ENCODE results near the gene SOHLH1.

The SOHLH1 gene, protein sequence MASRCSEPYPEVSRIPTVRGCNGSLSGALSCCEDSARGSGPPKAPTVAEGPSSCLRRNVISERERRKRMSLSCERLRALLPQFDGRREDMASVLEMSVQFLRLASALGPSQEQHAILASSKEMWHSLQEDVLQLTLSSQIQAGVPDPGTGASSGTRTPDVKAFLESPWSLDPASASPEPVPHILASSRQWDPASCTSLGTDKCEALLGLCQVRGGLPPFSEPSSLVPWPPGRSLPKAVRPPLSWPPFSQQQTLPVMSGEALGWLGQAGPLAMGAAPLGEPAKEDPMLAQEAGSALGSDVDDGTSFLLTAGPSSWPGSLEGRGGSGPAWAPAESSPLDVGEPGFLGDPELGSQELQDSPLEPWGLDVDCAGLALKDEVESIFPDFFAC

GRCh38 chr9:135699440-135699839 lies at the start of gene SOHLH1:
SOHLH1 (minus strand) TSS chr9:135699481; CDS start chr9:135699467, 14 bp downstream.
- DNase-seq = no peak

GRCh38 chr9:135748676-135749075 lies 49.4 kb upstream of the SOHLH1 start:
- DNase-seq = no peak

GRCh38 chr9:135747311-135747710 lies 48.0 kb upstream of the SOHLH1 start:
- no peak for DNase-seq

- no peak for DNase-seq
Observed at GRCh38 chr9:135746565-135746964, 47.3 kb upstream of the SOHLH1 start.

- no peak for DNase-seq
Observed at GRCh38 chr9:135745686-135746324, 46.5 kb upstream of the SOHLH1 start.

DNA sequence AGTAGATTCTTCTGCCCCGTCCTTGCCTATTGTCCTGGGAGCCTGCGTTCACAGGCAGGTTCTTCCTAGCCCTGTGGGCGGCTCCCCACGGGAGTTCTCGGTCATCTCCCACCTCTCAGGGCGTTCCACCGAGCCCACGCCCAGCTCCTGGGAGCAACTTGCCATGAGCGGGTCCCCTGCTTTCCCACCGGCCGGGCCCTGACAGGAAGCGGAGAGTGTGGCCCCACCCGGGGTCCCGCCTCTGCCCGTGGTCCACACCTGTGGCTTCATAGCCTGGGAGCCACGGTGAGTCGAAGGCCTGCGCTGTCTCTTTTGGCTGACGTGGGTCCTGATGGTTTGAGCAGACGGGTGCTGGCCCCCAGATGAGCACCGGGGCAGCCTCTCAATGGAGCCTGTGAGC lies 45.9 kb upstream of the SOHLH1 start:
- no peak for DNase-seq

- DNase-seq = no peak
Observed at GRCh38 chr9:135744333-135745070, 45.2 kb upstream of the SOHLH1 start.

DNA sequence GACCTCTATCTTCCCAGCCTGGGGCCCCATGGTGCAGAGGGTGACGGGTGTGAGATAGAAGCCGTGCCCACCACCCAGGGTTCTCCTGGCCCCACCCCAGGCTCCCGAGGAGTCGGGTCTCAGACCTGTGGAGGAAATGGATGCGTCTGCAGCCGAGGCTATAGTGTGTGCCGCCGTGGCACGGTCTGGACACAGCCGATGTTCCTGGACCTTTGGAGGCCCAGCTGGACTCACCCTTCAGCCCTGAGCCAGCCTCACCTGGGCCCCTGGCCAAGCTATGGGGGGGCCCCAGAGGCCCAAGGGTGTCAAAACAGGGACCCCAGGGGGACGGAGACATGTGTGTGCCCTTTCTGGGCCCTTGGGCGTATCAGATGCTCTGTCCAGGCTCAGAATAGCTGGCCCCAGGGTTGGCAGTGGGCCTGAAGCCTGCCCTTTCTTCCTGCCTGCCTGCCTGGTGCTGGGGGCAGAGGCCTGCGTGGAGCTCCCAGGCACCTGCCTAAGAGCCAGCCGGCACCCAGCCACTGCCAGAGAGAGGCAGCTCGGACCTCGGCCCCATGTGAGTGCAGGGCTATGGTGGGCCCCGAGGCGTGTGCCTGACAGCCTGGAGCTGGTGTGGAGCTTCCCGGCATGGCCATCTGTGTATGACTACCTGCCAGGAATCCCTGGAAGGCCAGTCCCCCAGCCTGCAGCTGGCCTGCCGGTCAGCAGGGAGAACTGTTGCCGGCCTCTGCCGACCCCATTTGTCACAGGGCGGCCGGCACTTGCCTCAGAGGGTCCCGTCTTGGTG lies 44.5 kb upstream of the SOHLH1 start:
- DNase-seq = no peak

GRCh38 chr9:135743021-135743420 lies 43.7 kb upstream of the SOHLH1 start:
- no peak for DNase-seq

DNA sequence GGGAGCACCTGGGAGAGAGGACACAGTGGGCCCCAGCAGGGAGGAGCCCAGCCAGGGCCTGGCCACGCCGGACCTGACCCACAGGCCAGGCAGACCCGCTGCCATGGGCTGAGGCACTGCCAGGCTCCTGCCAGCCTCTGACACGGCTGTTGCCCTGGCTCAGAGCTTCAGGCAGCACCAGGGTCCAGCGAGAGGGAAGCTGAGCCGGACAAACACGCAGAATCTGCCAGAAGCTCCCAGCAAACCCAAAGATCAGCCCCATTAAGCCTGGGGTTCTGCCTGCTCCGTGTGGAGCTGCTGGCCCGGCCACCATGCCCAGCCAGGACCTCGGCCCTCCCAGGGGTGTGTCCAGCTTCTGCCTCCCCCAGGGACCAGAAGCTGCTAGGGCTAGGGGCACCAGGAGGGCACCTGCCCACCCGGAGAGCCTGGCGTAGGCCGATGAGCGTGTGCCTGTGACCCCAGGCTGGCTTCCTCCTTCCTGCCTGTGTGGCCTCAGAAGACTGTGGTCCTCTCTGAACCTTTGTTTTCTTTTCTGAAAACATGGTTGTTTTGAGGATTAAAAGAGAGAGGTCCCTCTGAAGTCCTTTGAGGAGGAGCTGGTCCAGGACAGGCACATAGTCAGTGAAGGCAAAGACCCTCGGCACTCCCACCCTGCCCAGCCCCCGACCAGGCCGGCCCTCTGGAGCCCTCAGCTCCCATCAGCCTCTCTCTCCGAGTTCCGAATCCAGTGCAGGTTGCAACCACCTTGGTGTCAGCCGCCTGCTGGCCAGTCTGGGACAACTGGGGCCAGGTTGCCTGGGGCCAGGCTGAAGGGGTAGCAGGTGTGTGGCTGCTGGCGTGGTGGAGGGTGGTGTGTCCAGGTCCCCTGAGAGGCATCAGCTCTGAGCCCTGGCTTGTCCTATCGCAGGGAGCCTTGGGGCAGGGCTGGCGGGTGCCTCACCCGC lies 42.3 kb upstream of the SOHLH1 start:
- no peak for DNase-seq

DNA sequence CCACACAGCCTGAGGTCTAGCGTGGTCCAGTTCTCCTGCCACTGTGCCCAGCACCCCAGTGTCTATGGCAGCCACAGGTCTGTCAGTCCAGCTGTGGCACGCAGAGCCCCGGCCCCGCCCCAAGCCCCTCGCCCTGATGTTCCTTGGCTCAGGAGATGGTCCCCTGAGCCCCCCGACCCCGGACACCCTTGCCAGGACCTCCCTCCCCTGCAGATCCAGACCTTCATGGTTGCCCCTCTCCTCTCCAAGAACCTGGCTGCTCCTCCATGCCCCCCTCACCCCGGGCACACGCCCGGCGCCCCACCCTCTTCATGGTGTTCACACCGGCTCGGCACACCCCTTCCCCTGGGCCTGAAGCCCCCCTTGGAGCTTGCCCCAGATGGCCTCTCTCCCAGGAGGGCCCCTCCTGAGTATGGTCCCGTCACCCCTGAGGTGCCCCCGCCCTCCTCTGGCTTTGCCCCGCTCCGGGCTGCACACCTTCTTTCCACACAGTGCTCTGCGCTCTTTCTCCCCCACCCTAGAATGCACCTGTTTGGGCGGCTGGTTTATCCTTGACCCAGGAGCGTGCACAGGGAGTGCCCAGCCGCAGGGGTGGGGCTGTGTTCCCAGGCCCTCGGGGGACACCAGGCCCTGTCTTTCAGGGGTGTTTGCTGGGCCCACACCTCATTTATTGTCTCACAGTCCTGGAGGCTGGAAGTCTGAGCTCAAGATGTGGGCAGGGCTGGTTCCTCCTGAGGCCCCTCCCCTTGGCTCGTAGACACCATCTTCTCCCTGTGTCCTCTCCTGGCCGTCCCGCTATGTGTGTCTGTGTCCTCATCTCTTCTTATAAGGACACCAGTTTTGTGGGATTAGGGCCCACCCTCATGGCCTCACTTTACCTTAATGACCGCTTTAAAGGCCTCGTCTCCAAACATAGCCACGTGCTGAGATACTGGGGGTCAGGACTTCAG lies 40.3 kb upstream of the SOHLH1 start:
- no peak for DNase-seq

DNA sequence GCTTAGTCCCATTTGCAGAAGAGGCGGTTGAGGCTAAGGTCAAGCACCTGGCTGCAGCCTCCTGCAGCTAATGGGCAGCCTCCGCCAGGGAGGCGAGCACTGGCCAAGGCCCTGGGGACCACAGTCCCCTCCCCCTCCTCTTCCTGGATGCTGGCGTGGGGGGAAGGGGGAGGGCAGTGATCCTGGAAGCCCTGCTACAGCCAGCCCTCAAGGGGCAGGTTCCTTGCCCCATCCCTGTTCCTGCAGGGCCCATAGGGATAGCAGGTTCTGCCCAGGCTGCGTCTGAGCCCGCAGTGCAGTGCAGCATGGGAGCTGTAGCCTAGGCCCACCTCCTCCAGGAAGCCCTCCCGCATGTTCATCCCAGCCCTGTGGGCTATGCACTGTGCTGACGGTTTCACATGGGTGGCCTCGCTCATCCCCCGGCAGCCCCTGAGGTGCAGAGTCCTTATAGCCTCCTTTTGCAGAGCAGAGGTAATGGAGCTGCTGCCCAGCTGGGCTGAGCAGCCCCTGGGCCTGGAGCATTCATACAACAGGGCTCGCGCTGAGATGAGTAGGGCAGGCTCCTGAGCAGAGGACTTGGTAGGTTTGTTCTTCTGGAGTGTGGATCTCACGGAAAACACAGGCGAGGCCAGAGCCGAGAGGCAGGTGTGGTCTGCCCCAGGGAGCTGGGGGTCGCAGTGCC lies 38.7 kb upstream of the SOHLH1 start:
- DNase-seq = no peak

DNA sequence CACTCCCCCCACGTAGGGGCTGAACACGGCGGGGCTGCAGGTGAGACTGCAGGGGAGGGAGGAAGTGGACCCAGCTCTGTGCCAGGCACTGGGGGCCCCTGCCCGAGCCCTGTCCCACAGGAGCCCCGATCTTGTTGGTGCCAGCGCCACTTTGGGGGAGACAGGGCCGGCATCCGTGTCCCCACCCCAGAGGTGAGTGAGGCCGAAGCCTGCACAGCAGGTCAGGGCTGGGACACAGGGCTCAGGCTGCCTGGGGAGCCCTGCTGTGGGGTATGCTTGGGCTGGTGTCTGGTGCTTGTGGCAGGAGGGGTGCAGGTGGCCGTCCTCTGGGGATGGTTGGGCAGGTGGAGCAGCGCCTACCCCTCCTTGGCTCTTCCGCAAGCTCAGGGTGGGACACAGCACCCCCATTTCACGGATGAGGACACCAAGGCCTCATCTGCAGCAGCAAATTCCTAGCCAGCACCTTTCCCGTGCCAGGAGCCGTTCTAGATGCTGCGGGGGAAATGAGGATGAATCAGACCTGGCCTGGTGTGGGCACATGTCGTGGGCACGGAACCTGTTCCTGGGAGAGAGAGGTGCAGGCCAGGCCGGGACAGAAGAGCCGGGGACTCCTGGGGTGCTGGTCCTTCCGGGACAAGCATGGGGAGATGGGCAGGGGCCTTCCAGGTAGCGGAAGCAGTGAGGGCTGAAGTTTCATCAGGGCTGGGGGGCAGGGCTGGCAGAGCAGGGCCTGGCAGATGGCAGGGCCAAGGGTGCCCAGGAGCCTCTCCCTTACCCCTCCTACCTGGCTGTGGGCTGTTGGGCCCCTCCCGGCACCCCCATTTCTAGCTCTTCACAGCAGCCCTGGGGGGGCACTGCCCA lies 37.9 kb upstream of the SOHLH1 start:
- DNase-seq = no peak

DNA sequence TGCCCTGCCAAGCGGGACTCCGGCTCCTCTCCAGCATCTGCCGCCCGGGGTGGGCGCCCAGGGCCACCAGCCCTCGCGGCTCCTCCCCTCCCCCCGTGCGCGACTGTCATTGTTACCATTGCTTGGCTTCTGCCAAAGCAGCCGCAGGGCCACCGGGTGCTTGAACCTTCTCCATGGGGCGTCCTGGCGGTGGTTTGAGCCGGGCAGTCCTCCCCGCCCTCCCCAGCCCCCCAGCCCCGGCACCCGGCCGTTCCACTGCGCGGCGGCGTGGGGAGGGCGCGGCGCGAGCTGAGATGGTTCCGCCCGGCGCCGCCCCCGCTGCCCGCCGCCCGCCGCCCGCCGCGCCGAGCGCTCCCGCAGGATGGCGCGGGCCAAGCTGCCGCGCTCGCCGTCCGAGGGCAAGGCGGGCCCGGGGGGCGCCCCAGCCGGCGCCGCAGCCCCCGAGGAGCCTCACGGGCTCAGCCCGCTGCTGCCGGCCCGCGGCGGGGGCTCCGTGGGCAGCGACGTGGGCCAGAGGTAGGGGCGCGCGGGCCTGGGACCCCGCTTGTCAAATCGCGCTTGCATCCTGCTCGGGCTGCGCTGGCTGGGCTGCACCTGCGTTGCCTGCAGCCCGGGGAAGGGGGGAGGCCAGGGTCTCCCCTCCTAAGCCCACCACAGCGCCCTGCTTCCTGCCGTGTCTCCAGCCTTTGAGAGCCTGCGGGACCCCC lies 37.1 kb upstream of the SOHLH1 start:
- no peak for DNase-seq

- peak; percentile 21 for DNase-seq
Observed at GRCh38 chr9:135734616-135735144, 35.4 kb upstream of the SOHLH1 start.

DNA sequence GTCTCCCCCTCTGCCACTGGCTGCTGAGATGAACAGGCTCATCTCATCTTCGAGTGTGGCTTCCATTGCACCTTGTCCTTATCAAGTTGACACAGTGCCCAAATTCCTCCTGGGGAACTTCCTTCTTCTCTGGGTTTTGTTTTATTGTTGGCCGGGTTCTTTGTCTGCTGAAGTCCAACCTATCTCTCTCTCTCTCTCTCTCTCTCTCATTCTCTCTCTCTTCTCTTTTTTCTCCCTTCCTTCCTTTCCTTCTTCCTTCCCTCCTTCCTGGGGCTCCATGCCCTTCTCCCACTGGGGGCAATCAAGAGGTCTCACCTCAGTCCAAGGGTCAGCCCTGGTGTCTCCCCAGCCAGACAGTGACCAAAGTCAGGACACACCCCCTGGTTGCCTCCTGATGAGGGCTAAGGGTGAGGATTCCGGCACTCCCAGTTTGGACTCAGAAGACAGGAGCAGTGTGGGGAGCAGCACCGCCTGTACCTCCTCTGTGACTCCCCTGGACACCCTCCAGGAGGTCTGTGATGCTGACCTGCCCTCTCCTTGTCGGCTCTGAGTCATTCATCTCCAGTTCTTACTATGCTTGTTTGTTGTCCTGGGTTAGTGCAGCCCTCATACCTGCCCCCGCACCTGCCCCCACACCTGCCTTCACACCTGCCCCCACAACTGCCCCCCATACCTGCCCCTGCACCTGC lies 33.4 kb upstream of the SOHLH1 start:
- DNase-seq = no peak

GRCh38 chr9:135731454-135731853 lies 32.2 kb upstream of the SOHLH1 start:
- no peak for DNase-seq

Data from NCI-H510A treated with DMSO at 0.1 percent for 48 hours (cell line).